GM08714 (cell line): ENCODE measurements around the gene MINDY4.

Experiments
- H3K4me3 ChIP-seq: fragments of 200-500 bp; sonication (Bioruptor generic); 2 replicates; pipeline ENCODE4 v1.5.1; 2014; ENCODE audit warnings: mild to moderate bottlenecking, low read length, inconsistent platforms
- ZNF274 ChIP-seq: IDR thresholded peaks from 2 replicates; pipeline ENCODE4 v1.6.1; 2012; ENCODE audit warnings: mild to moderate bottlenecking, low read depth, low read length

The MINDY4 gene

GRCh38 chr7:30881448-30881847 lies 110.2 kb downstream of the MINDY4 start:
- no peak for TF ChIP-seq ZNF274
- H3K4me3 ChIP-seq, result no peak overlapping the region

- TF ChIP-seq ZNF274, result no peak
- no peak overlapping the region for H3K4me3 ChIP-seq
Observed at GRCh38 chr7:30884881-30885280, 113.7 kb downstream of the MINDY4 start.

DNA sequence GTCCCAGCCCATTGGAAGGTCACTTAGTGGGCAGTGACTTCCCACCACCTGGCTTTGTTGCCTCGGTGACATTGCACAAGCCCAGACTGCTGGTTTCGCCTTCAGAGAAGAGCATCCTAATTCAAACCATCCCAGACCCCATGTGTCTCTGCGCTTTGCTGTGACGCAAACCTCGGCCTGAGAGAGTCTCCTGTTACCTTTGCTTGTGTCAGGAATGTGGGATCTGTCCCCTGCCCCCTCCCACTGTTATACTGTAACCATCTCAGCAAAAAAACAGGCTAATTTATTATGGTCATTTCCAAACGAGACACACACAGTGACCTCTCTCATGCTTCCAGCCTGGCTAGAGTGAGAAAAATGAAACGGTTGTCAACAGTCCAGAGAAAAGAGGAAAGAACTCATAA lies 115.4 kb downstream of the MINDY4 start:
- H3K4me3 ChIP-seq, result no peak overlapping the region
- TF ChIP-seq ZNF274, result no peak

DNA sequence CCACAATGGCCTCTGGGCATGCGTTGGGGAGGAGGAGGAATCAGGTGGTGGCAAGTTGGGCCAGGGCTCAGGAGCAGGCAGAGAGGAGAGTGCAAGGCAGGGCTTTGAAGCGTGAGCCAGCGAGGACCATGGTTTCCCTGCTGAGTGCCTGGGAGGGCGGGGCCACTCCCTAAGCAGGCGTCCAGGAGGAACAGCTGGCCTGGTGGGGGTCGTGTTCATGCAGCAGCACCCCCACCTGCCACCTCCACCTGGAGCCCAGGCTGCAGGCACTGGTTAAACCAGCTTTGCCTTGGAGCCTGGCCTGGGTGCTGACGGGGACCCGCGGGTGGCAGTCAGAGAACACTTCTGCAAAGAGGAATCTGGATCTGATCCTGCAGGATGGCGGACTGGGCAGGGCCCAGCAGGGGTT lies 116.3 kb downstream of the MINDY4 start:
- no peak for TF ChIP-seq ZNF274
- H3K4me3 ChIP-seq, result no peak overlapping the region

DNA sequence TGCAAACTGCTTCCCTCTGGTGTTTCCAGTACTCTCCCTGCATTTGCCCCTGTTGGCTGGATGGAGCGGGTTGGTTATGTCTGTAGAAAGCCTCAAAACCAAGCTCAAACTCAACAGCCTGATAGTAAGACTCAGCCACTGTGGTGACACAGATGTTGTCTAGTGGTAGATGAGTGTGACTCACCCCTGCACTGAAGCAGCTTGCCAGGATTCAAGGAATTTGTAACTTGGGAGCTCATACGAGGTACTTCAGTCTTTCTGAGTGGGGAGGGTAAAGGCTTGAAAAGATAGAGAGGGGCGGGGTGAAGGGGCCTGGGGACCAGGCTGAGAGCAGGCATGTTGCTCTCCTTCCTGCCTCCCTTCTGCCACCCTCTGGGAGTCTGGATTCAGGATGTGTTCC lies 117.5 kb downstream of the MINDY4 start:
- H3K4me3 ChIP-seq, result no peak overlapping the region
- no peak for TF ChIP-seq ZNF274

DNA sequence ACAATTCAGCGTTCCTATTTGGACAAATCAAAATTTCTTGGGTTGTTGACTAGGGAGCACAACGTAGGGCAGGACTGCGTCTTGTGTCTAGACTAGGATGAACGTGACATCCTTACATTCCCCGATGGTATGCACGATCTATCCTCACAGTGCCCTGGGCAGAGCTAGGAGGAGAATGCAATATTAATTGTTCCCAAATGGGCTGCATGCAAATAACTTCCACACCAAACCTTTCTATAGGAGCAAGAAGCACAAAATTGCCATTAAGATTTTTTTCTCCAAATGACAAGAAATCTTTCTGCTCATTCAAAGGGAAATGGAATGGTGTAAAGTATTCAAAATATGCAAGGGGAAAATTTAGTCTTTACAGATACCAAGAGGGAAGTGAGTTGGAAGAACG lies 119.0 kb downstream of the MINDY4 start:
- TF ChIP-seq ZNF274, result no peak
- no peak overlapping the region for H3K4me3 ChIP-seq

DNA sequence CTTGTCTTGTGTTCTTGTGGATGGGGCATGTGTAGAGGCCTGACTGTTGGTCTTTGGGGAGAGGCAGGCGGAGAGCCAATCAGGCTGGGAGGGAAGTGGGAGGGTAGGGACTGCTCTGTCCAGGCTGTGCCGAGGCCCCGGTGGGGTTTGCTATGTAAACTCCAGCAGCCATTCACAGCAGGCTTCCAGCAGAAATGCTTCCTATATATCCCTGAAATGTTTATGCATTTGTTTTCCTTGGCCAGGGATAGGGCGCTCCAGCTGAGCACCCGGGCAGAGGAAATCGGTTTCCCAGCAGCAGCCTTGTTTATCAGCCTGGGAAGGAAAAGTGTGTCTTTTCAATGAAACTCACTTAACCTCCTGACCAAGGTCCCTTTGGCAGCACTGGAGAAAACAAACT lies 122.1 kb downstream of the MINDY4 start:
- H3K4me3 ChIP-seq, result no peak overlapping the region
- no peak for TF ChIP-seq ZNF274

DNA sequence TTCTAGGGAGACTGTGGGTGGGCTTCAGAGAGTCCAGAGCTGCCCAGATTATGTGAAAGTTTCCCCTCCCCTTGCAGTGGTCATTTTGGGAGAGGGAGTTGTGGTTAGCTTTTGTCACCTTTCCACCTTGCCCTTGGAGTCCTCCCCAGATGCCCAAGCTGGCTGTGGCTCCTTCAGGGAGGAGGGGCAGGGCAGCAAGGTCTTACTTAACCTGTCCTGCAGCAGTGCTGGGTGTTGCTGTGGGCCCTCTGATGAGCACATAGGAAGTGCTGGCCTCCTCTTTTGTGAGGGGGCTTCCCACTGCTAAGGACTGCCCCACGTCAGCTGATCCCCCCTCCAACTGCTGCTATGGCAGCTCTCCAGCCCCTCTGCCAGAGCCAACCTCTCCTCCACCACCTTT lies 122.8 kb downstream of the MINDY4 start:
- H3K4me3 ChIP-seq, result no peak overlapping the region
- TF ChIP-seq ZNF274, result no peak

- no peak for TF ChIP-seq ZNF274
Observed at GRCh38 chr7:30894866-30895605, 123.8 kb downstream of the MINDY4 start.

GRCh38 chr7:30896036-30896435 lies 124.8 kb downstream of the MINDY4 start:
- TF ChIP-seq ZNF274, result no peak
- no peak overlapping the region for H3K4me3 ChIP-seq

More at GRCh38 chr7:30894866-30895605, 123.8 kb downstream of the MINDY4 start:
- no peak overlapping the region for H3K4me3 ChIP-seq

- H3K4me3 ChIP-seq, result no peak overlapping the region
- TF ChIP-seq ZNF274, result no peak
Observed at GRCh38 chr7:30896783-30897637, 125.8 kb downstream of the MINDY4 start.

- no peak overlapping the region for H3K4me3 ChIP-seq
- no peak for TF ChIP-seq ZNF274
Observed at GRCh38 chr7:30897770-30898169, 126.6 kb downstream of the MINDY4 start.

GRCh38 chr7:30898411-30898810 lies 127.2 kb downstream of the MINDY4 start:
- H3K4me3 ChIP-seq, result no peak overlapping the region
- TF ChIP-seq ZNF274, result no peak

GRCh38 chr7:30899066-30899465 lies 127.8 kb downstream of the MINDY4 start:
- H3K4me3 ChIP-seq, result no peak overlapping the region
- TF ChIP-seq ZNF274, result no peak

DNA sequence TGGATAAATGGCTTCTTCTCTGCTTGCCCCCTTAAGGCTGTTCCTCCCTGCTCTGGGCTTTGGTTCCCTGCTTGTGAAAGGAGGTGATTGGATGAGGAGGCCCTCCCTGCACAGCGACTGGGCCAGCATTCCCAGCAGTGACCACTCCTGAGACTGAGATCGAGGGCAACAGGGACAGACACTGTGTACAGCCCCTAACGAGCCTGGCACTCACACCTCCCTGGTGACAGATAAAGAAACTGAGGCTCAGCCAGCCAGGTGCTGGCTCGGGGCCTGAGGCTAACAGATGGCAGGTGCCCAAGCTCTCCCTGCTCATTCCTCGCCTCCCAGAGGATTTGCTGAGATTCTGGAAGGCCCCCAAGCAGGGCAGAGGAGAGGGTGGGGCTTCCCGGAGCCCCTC lies 128.4 kb downstream of the MINDY4 start:
- H3K4me3 ChIP-seq, result no peak overlapping the region
- no peak for TF ChIP-seq ZNF274
